ENCODE data around the gene LYZL2.

Gene LYZL2

DNA sequence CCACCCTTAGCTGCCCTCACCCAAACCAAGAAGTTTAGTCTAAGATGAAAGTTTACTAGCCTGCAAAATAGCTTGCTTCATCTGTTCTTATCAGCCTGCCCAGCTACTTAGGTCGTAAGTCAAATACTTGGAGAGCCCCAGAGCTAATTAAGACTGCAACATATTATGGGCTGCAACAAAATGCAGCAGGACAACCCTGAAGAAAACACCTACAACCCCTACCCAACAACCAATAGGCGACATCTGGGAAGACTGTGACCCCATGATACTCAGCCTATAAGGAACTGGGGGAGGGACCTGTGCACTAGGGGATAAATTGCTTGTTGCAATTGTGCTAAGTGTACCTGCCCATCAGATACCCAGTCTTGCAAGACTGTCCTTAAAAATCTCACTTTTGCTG, 64.1 kb downstream of the LYZL2 start:
- H3K27ac ChIP-seq: no peak overlapping the region
- H3K27me3 ChIP-seq: no peaks in the 10 kb centered on the region
- TF ChIP-seq, protein P1, sequence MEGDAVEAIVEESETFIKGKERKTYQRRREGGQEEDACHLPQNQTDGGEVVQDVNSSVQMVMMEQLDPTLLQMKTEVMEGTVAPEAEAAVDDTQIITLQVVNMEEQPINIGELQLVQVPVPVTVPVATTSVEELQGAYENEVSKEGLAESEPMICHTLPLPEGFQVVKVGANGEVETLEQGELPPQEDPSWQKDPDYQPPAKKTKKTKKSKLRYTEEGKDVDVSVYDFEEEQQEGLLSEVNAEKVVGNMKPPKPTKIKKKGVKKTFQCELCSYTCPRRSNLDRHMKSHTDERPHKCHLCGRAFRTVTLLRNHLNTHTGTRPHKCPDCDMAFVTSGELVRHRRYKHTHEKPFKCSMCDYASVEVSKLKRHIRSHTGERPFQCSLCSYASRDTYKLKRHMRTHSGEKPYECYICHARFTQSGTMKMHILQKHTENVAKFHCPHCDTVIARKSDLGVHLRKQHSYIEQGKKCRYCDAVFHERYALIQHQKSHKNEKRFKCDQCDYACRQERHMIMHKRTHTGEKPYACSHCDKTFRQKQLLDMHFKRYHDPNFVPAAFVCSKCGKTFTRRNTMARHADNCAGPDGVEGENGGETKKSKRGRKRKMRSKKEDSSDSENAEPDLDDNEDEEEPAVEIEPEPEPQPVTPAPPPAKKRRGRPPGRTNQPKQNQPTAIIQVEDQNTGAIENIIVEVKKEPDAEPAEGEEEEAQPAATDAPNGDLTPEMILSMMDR (IDR thresholded peaks at IDR 0.05): no peak

DNA sequence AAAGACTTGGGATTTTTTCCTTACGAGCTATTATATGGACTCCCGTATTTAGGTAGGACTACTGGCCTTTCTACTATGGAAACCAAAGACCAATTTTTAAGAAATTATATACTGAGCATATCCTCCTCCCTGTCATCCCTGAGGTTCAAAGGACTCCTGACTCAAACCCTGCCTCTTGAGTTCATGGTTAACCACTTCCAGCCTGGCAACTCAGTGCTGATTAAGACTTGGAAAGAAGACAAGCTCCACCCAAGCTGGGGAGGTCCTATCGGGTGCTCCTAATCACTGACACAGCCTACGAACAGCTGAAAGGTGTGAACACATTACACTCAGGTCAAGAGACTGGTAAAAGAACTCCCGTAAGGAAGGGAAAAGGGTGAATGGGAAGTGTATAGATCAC, 66.8 kb downstream of the LYZL2 start:
- TF ChIP-seq, protein P1 (IDR thresholded peaks at IDR 0.05): no peak
- peaks cover 22 to 28% of the 10 kb centered on the region in 2 experiments for H3K4me1 ChIP-seq (ENCODE audit: control insufficient read depth in 1 of 2, insufficient read depth in 1 of 2, low read depth in 1 of 2, low read length in 1 of 2)
- H3K36me3 ChIP-seq: no peaks in the 10 kb centered on the region
- H3K27ac ChIP-seq: no peak overlapping the region
- no peaks in the 10 kb centered on the region for H3K9me3 ChIP-seq
- no peaks in the 10 kb centered on the region for H3K27me3 ChIP-seq
- H3K4me3 ChIP-seq (ENCODE audit: low read depth in 1 of 2, low read length in 1 of 2): no peak overlapping the region

More for the DNA sequence above, 64.1 kb downstream of the LYZL2 start:
- no peaks in the 10 kb centered on the region for H3K9me3 ChIP-seq
- H3K4me3 ChIP-seq (ENCODE audit: low read depth in 1 of 2, low read length in 1 of 2): no peak overlapping the region
- H3K4me1 ChIP-seq (ENCODE audit: control insufficient read depth in 1 of 2, insufficient read depth in 1 of 2, low read depth in 1 of 2, low read length in 1 of 2): peaks cover 5 to 6% of the 10 kb centered on the region in 2 experiments
- H3K36me3 ChIP-seq: no peaks in the 10 kb centered on the region
